Activated naive CD4-positive, alpha-beta T cell treated with Interleukin-2 at 50 U/mL for 16 hours (primary cell): ENCODE results near the gene RPS27.
"Not testable (repeated sequence)": the region's sequence is repeated elsewhere in the genome, so short reads cannot be mapped to it uniquely, and the experiment has no call there.

ENCODE experiments used
- DNase-seq: peaks from one replicate; pipeline ENCODE4 v3.0.0-alpha.2; 2020

Gene RPS27

GRCh38 chr1:153962088-153963029 lies 28.2 kb upstream of the RPS27 start:
- DNase-seq, result no peak

GRCh38 chr1:153963030-153963849 lies 27.3 kb upstream of the RPS27 start, which contains the start of gene SLC39A1:
Gene SLC39A1, minus strand, starts transcription at chr1:153963537. Its CDS starts 822 bp downstream, at chr1:153962715.
- peak; percentile 94 for DNase-seq

- no peak for DNase-seq
Measured at GRCh38 chr1:153963850-153964331, 26.7 kb upstream of the RPS27 start.

- peak; percentile 84 for DNase-seq
Measured at GRCh38 chr1:153967107-153967999, 23.2 kb upstream of the RPS27 start, which contains the start of gene CREB3L4. Gene CREB3L4, plus strand, starts transcription at chr1:153967902. Its CDS starts 624 bp downstream, at chr1:153968526.

GRCh38 chr1:153968000-153968363 lies 22.6 kb upstream of the RPS27 start:
- no peak for DNase-seq

- no peak for DNase-seq
Measured at GRCh38 chr1:153968408-153968807, 22.2 kb upstream of the RPS27 start.

- no peak for DNase-seq
Measured at GRCh38 chr1:153968972-153969371, 21.6 kb upstream of the RPS27 start.

- DNase-seq, result no peak
Measured at GRCh38 chr1:153970346-153970745, 20.2 kb upstream of the RPS27 start.

GRCh38 chr1:153973071-153973470 lies 17.5 kb upstream of the RPS27 start:
- DNase-seq, result no peak

GRCh38 chr1:153973525-153973924 lies 17.0 kb upstream of the RPS27 start:
- no peak for DNase-seq

- no peak for DNase-seq
Measured at GRCh38 chr1:153976819-153977249, 13.7 kb upstream of the RPS27 start.

GRCh38 chr1:153977250-153978240 lies 13.0 kb upstream of the RPS27 start, which contains the start of gene JTB:
Gene JTB, minus strand, starts transcription at chr1:153977674. Its CDS starts 422 bp downstream, at chr1:153977252.
- peak; percentile 86 for DNase-seq

- DNase-seq, result no peak
Measured at GRCh38 chr1:153978274-153978909, 12.2 kb upstream of the RPS27 start.

GRCh38 chr1:153979091-153979490 lies 11.5 kb upstream of the RPS27 start:
- DNase-seq, result not testable (repeated sequence)

GRCh38 chr1:153981735-153982134 lies 8.8 kb upstream of the RPS27 start:
- not testable (repeated sequence) for DNase-seq

GRCh38 chr1:153984123-153984894 lies 6.3 kb upstream of the RPS27 start:
- no peak for DNase-seq

GRCh38 chr1:153985341-153985912 lies 5.1 kb upstream of the RPS27 start:
- peak; percentile 39 for DNase-seq

- no peak for DNase-seq
Measured at GRCh38 chr1:153985941-153986761, 4.4 kb upstream of the RPS27 start, which contains the start of gene RAB13. Gene RAB13, minus strand, starts transcription at chr1:153986339. Its CDS starts 103 bp downstream, at chr1:153986236.
